IMR-90 (cell line): ENCODE measurements around the gene ALDH8A1. TPM values are rescaled to one million over a fixed set of nuclear protein-coding genes. Genes with fewer than 3 reads are reported as not detected.

ENCODE experiments used
- ATAC-seq: fragments of 200-7000 bp; cut with Tn5 transposase; 2 replicates; pipeline ENCODE4 v1.9.1; 2020; ENCODE audit warnings: low read depth, mild to moderate bottlenecking, moderate library complexity
- BruUV-seq: library from RNA; stranded (reverse); fragments of 400-500 nt; replicated peaks from 2 replicates; lab custom pipeline; 2021; lab: Mats Ljungman, UMichigan
- CTCF ChIA-PET: fragments of 300-600 bp; formaldehyde crosslinking; extraction: SDS; loops from one replicate; lab custom pipeline; 2021; ENCODE audit warnings: antibody characterized with exemption; lab: Yijun Ruan, JAX
- POLR2A ChIA-PET: fragments of 300-600 bp; sonication (Branson Sonifier 250); formaldehyde crosslinking; loops from one replicate; lab custom pipeline; 2022; ENCODE audit warnings: antibody characterized with exemption; ENCODE audit not compliant: unreplicated experiment; lab: Charles Lee
- DNase-seq: peaks from one replicate; pipeline ENCODE4 v3.0.0; 2013
- H2AFZ ChIP-seq: replicated peaks from 2 replicates; pipeline ENCODE3; 2013; ENCODE audit warnings: low read length, mild to moderate bottlenecking; ENCODE audit not compliant: poor library complexity
- H2AK5ac ChIP-seq: 2 replicates; pipeline ENCODE4 v1.6.1; 2013; ENCODE audit warnings: low read depth, low read length, inconsistent platforms
- H2AK9ac ChIP-seq: replicated peaks from 2 replicates; pipeline ENCODE3; 2013; ENCODE audit warnings: mild to moderate bottlenecking, low read depth, low read length, moderate library complexity; ENCODE audit not compliant: poor library complexity
- H2BK120ac ChIP-seq: 2 replicates; pipeline ENCODE4 v1.6.1; 2013; ENCODE audit warnings: low read depth, low read length, inconsistent platforms
- H2BK15ac ChIP-seq: 3 replicates; pipeline ENCODE4 v1.6.1; 2013; ENCODE audit warnings: low read depth, low read length, inconsistent platforms
- H2BK20ac ChIP-seq: 2 replicates; pipeline ENCODE4 v1.6.1; 2013; ENCODE audit warnings: low read depth, mild to moderate bottlenecking, inconsistent platforms, low read length, moderate library complexity
- H2BK5ac ChIP-seq: 2 replicates; pipeline ENCODE4 v1.6.1; 2013; ENCODE audit warnings: mild to moderate bottlenecking, low read depth, low read length, inconsistent platforms; ENCODE audit not compliant: poor library complexity, severe bottlenecking
- H3K14ac ChIP-seq: replicated peaks from 2 replicates; pipeline ENCODE4 v1.6.1; 2013; ENCODE audit warnings: low read depth, low read length, inconsistent platforms
- H3K18ac ChIP-seq: 2 replicates; pipeline ENCODE4 v1.6.1; 2013; ENCODE audit warnings: low read depth, low read length, control low read depth
- H3K23ac ChIP-seq: 2 replicates; pipeline ENCODE4 v1.6.1; 2013; ENCODE audit warnings: low read depth, low read length, inconsistent platforms
- H3K27ac ChIP-seq: 2 replicates; pipeline ENCODE4 v1.5.1; 2013; ENCODE audit warnings: mild to moderate bottlenecking, control low read depth, low read length; ENCODE audit not compliant: insufficient read depth
- H3K27me3 ChIP-seq: 2 replicates; pipeline ENCODE4 v1.6.1; 2013; ENCODE audit warnings: low read length; ENCODE audit not compliant: control insufficient read depth, insufficient read depth
- H3K36me3 ChIP-seq: 2 replicates; pipeline ENCODE4 v1.6.1; 2013; ENCODE audit warnings: low read length, mixed read lengths; ENCODE audit not compliant: control insufficient read depth, insufficient read depth
- H3K4ac ChIP-seq: 2 replicates; pipeline ENCODE4 v1.6.1; 2013; ENCODE audit warnings: low read depth, low read length, inconsistent platforms
- H3K4me1 ChIP-seq: 2 replicates; pipeline ENCODE4 v1.6.1; 2013; ENCODE audit warnings: low read length, mixed read lengths; ENCODE audit not compliant: control insufficient read depth, insufficient read depth
- H3K4me2 ChIP-seq: 2 replicates; pipeline ENCODE4 v1.6.1; 2013; ENCODE audit warnings: low read depth, mild to moderate bottlenecking, control low read depth, low read length, moderate library complexity
- H3K4me3 ChIP-seq: 2 replicates; pipeline ENCODE4 v1.5.1; 2013; ENCODE audit warnings: low read depth, mild to moderate bottlenecking, control low read depth, low read length, moderate library complexity; ENCODE audit not compliant: insufficient read depth
- H3K56ac ChIP-seq: 2 replicates; pipeline ENCODE4 v1.6.1; 2013; ENCODE audit warnings: low read length, inconsistent platforms; ENCODE audit not compliant: insufficient read depth; ENCODE audit errors: extremely low read depth
- H3K79me1 ChIP-seq, 2 experiments: 2 replicates each; pipeline ENCODE4 v1.6.1; 2013; ENCODE audit warnings: low read length in 2 of 2, inconsistent platforms in 1 of 2, low read depth in 1 of 2
- H3K9ac ChIP-seq: 2 replicates; pipeline ENCODE4 v1.6.1; 2013; ENCODE audit warnings: low read depth, low read length, control low read depth
- H3K9me1 ChIP-seq: 2 replicates; pipeline ENCODE4 v1.6.1; 2013; ENCODE audit warnings: low read length, inconsistent platforms; ENCODE audit not compliant: insufficient read depth
- H3K9me3 ChIP-seq: 2 replicates; pipeline ENCODE4 v1.6.1; 2013; ENCODE audit warnings: low read length; ENCODE audit not compliant: control insufficient read depth, insufficient read depth
- H4K20me1 ChIP-seq: 2 replicates; pipeline ENCODE4 v1.6.1; 2013; ENCODE audit warnings: low read length, inconsistent platforms; ENCODE audit not compliant: insufficient read depth
- H4K5ac ChIP-seq: 2 replicates; pipeline ENCODE4 v1.6.1; 2013; ENCODE audit warnings: mild to moderate bottlenecking, low read depth, low read length, control low read depth
- H4K8ac ChIP-seq, 2 experiments: 2 replicates each; pipeline ENCODE4 v1.6.1; 2013; ENCODE audit warnings: low read depth in 2 of 2, low read length in 2 of 2, control low read depth in 1 of 2, inconsistent platforms in 1 of 2
- H4K91ac ChIP-seq: 2 replicates; pipeline ENCODE4 v1.6.1; 2013; ENCODE audit warnings: low read depth, low read length, inconsistent platforms; ENCODE audit not compliant: insufficient read depth
- BHLHE40 ChIP-seq: fragments of 150-350 bp; IDR thresholded peaks from 2 replicates; pipeline ENCODE4 v1.6.1; 2016; ENCODE audit warnings: mild to moderate bottlenecking, low read depth, low read length
- CTCF ChIP-seq: conservative IDR thresholded peaks from 2 replicates; pipeline ENCODE4 v1.5.1; 2012; ENCODE audit warnings: mild to moderate bottlenecking, low read depth, low read length, improper control_type of control experiment
- ELK1 ChIP-seq: fragments of 150-350 bp; IDR thresholded peaks from 2 replicates; pipeline ENCODE4 v1.6.1; 2016; ENCODE audit warnings: low read depth, mild to moderate bottlenecking, low read length, moderate library complexity, borderline replicate concordance
- FOS ChIP-seq: fragments of 150-350 bp; IDR thresholded peaks from 2 replicates; pipeline ENCODE4 v1.6.1; 2016; ENCODE audit warnings: low read depth, low read length
- MAFK ChIP-seq: IDR thresholded peaks from 2 replicates; pipeline ENCODE4 v1.6.1; 2012; ENCODE audit warnings: low read depth, low read length, improper control_type of control experiment
- MAZ ChIP-seq: IDR thresholded peaks from 2 replicates; pipeline ENCODE4 v1.6.1; 2012; ENCODE audit warnings: low read depth, mild to moderate bottlenecking, low read length, improper control_type of control experiment, moderate library complexity, borderline replicate concordance
- MXI1 ChIP-seq: IDR thresholded peaks from 2 replicates; pipeline ENCODE4 v1.6.1; 2012; ENCODE audit warnings: low read depth, mild to moderate bottlenecking, low read length, moderate library complexity, borderline replicate concordance
- NFE2L2 ChIP-seq: fragments of 150-350 bp; IDR thresholded peaks from 2 replicates; pipeline ENCODE4 v1.6.1; 2016; ENCODE audit warnings: low read depth, mild to moderate bottlenecking, low read length
- RAD21 ChIP-seq: IDR thresholded peaks from 2 replicates; pipeline ENCODE4 v1.6.1; 2012; ENCODE audit warnings: low read length, improper control_type of control experiment
- RCOR1 ChIP-seq: IDR thresholded peaks from 2 replicates; pipeline ENCODE4 v1.6.1; 2012; ENCODE audit warnings: mild to moderate bottlenecking, low read length, improper control_type of control experiment; ENCODE audit not compliant: insufficient replicate concordance
- RFX5 ChIP-seq: IDR thresholded peaks from 2 replicates; pipeline ENCODE4 v1.8.0; 2012; ENCODE audit warnings: low read depth, mild to moderate bottlenecking, low read length, moderate library complexity
- SMC3 ChIP-seq: fragments of 150-350 bp; IDR thresholded peaks from 2 replicates; pipeline ENCODE4 v1.6.1; 2016; ENCODE audit warnings: low read depth, mild to moderate bottlenecking, antibody characterized with exemption, low read length, moderate library complexity
- USF2 ChIP-seq: fragments of 150-350 bp; IDR thresholded peaks from 2 replicates; pipeline ENCODE4 v1.6.1; 2017; ENCODE audit warnings: mild to moderate bottlenecking, antibody characterized with exemption, low read length, low read depth
- WGBS, 2 experiments: methylation state at CpG; one replicate each; pipeline versions ENCODE4 v1.1.5 to v1.1.7; 2013; ENCODE audit warnings: missing lambda C conversion rate in 2 of 2; ENCODE audit not compliant: insufficient read length in 1 of 2; ENCODE audit errors: extremely low coverage in 2 of 2; 5-methylcytosine and 5-hydroxymethylcytosine counted together
- dilution Hi-C: fragments of 300-500 bp; cut with HindIII; formaldehyde crosslinking; loops from one replicate; pipeline ENCODE4 v1.14.3; 2018; ENCODE audit warnings: low sequenced_read_pairs; ENCODE audit not compliant: unreplicated experiment
- in situ Hi-C: fragments of 300-500 bp; cut with MboI; formaldehyde crosslinking; loops from 3 replicates; pipeline ENCODE4 v1.14.3; 2019; ENCODE audit warnings: low sequenced_read_pairs, inconsistent platforms, mixed read lengths
- intact Hi-C: fragments of 100-400 bp; cut with micrococcal nuclease; formaldehyde crosslinking; loops from 2 replicates; pipeline ENCODE4 v1.10.0; 2022
- polyA plus RNA-seq, 3 experiments: library from polyadenylated mRNA; depleted of rRNA; stranded (reverse); fragments of >200 nt; gene quantifications; 2 replicates each; pipeline ENCODE4 v1.2.3, GENCODE V29; 2012; ENCODE audit warnings: low replicate concordance in 1 of 3
- total RNA-seq: library from RNA; depleted of rRNA; stranded (reverse); fragments of >200 nt; gene quantifications from 2 replicates; pipeline ENCODE4 v1.2.3, GENCODE V29; 2012

Gene ALDH8A1
- total and polyA plus RNA-seq, 2 of the 4 experiments (the other 2 are of a cell fraction), result under 0.01 to 0.15 TPM

GRCh38 chr6:134932098-134932497 lies 17.8 kb downstream of the ALDH8A1 start:
- ChIA-PET POLR2A (no interaction called here), CTCF (no interaction called here)
- BruUV-seq, result no TSS peak

More at GRCh38 chr6:134932098-134932497, 17.8 kb downstream of the ALDH8A1 start:
- no peaks in the 10 kb centered on the region for H4K20me1 ChIP-seq
- no peak overlapping the region for H2BK120ac ChIP-seq
- no peak overlapping the region for H4K8ac ChIP-seq
- no peak overlapping the region for H2BK20ac ChIP-seq
- no peak overlapping the region for H3K23ac ChIP-seq
- H2AK5ac ChIP-seq, result no peak overlapping the region
- H3K9me1 ChIP-seq, result peaks cover under 1% of the 10 kb centered on the region; the same call in 1 of the 2 replicates
- peaks cover 2% of the 10 kb centered on the region; the same call in 1 of the 2 replicates for H3K9me3 ChIP-seq
- in situ Hi-C loops (no loop called here), intact Hi-C loops (no loop called here), dilution Hi-C loops (no loop called here)
- no peaks in the 10 kb centered on the region for H3K79me1 ChIP-seq
- no peaks in the 10 kb centered on the region for H3K36me3 ChIP-seq
- H2BK15ac ChIP-seq, result no peak overlapping the region
- H3K4me3 ChIP-seq, result no peak overlapping the region
- no peak for TF ChIP-seq MAZ
- TF ChIP-seq CTCF, result no peak
- TF ChIP-seq MAFK, result no peak
- no peak for TF ChIP-seq RCOR1
- TF ChIP-seq SMC3, result no peak
- TF ChIP-seq MXI1, result no peak
- no peak for TF ChIP-seq RFX5
- no peak for TF ChIP-seq ELK1
- TF ChIP-seq RAD21, result no peak
- no peak for TF ChIP-seq BHLHE40
- TF ChIP-seq USF2, result no peak
- TF ChIP-seq NFE2L2, result no peak
- TF ChIP-seq FOS, result no peak
- ATAC-seq (no peak), DNase-seq (no peak)
- H3K9ac ChIP-seq, result no peak overlapping the region
- no peak overlapping the region for H3K18ac ChIP-seq
- no peak overlapping the region for H2AFZ ChIP-seq
- no peak overlapping the region for H4K91ac ChIP-seq
- H3K14ac ChIP-seq, result no peak overlapping the region
- no peak overlapping the region for H3K4ac ChIP-seq
- H2BK5ac ChIP-seq, result no peak overlapping the region
- H3K4me2 ChIP-seq, result no peak overlapping the region
- no peak overlapping the region for H3K27ac ChIP-seq
- no peak overlapping the region for H3K56ac ChIP-seq
- H4K5ac ChIP-seq, result no peak overlapping the region
- no peak overlapping the region for H2AK9ac ChIP-seq
- WGBS, 2 experiments, result 83% methylated on average over 1 of the region's 5 CpGs; no CpG with 5 or more reads in 1 of the 2 experiments
- H3K27me3 ChIP-seq, result no peaks in the 10 kb centered on the region
- peaks cover 5% of the 10 kb centered on the region; the same call in 1 of the 2 replicates for H3K4me1 ChIP-seq
